Adipocyte (in vitro differentiated cells): Measurements from ENCODE around the gene GUSB.

ENCODE experiments used
- DNase-seq: peaks from one replicate; pipeline ENCODE4 v3.0.0-alpha.2; 2015; ENCODE audit warnings: low read depth
- H3K27me3 ChIP-seq: replicated peaks from 2 replicates; pipeline ENCODE4 v1.7.0; 2013; ENCODE audit warnings: mild to moderate bottlenecking, low read length, moderate library complexity; ENCODE audit not compliant: control insufficient read depth, insufficient read depth
- H3K36me3 ChIP-seq: 2 replicates; pipeline ENCODE4 v1.7.0; 2013; ENCODE audit warnings: low read length, mild to moderate bottlenecking, moderate library complexity; ENCODE audit not compliant: control insufficient read depth, insufficient read depth, severe bottlenecking
- H3K4me1 ChIP-seq: 2 replicates; pipeline ENCODE4 v1.7.0; 2013; ENCODE audit warnings: mild to moderate bottlenecking, low read length, moderate library complexity; ENCODE audit not compliant: control insufficient read depth, insufficient read depth
- H3K4me3 ChIP-seq: 2 replicates; pipeline ENCODE4 v1.7.0; 2013; ENCODE audit warnings: mild to moderate bottlenecking, low read length, moderate library complexity
- H3K9ac ChIP-seq: 2 replicates; pipeline ENCODE4 v1.7.0; 2013; ENCODE audit warnings: mild to moderate bottlenecking, low read length, moderate library complexity
- H3K9me3 ChIP-seq: 2 replicates; pipeline ENCODE4 v1.7.0; 2013; ENCODE audit warnings: mild to moderate bottlenecking, low read length, moderate library complexity; ENCODE audit not compliant: control insufficient read depth

The GUSB gene

GRCh38 chr7:65925040-65925439 lies 57.0 kb downstream of the GUSB start:
- Histone ChIP-seq H3K9ac (no peak overlapping the region), H3K4me1 (no peaks in the 10 kb centered on the region), H3K9me3 (no peaks in the 10 kb centered on the region), H3K4me3 (no peak overlapping the region), H3K36me3 (peaks cover 24% of the 10 kb centered on the region), H3K27me3 (no peaks in the 10 kb centered on the region)
- no peak for DNase-seq

DNA sequence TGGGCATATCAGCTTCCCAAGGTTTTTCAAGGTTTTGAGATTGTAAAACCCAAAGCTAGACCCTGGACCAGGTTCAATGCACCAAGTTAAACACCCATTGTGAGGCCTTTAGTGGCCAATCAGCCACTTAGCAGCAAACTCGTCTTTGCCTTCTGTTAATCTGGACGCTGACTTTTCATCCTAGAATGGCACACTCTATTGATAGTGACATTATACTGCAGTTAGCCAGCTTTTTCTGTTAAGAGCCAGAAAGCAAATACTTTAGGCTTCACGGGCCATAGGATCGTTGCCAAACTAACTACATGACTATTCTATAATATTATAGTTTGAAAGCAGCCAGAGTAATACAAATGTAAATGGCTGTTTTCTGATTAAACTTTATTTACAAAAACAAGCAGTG lies 57.8 kb downstream of the GUSB start:
- no peaks in the 10 kb centered on the region for H3K27me3 ChIP-seq
- no peaks in the 10 kb centered on the region for H3K4me1 ChIP-seq
- no peaks in the 10 kb centered on the region for H3K9me3 ChIP-seq
- H3K4me3 ChIP-seq: no peak overlapping the region
- H3K9ac ChIP-seq: no peak overlapping the region
- peaks cover 31% of the 10 kb centered on the region for H3K36me3 ChIP-seq
- DNase-seq: no peak

DNA sequence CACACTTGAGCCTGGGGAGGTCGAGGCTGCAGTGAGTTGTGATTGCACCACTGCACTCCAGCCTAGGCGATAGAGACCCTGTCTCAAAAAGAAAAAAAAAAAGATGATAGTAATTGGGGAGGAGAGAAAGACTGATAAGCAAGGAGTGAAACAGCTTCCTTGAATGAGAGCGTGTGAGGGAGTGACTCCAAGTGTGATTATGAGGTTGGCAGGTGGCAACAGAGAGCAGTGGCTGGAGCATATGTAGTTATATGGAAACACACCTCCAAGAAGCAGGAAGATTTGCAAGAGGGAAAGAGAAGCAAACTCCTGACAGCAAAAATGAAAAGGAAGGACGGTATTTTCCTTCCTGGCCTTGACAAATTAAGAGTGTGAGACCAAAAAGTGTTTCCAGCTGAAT lies 58.7 kb downstream of the GUSB start:
- no peak for DNase-seq
- no peaks in the 10 kb centered on the region for H3K27me3 ChIP-seq
- H3K9me3 ChIP-seq: no peaks in the 10 kb centered on the region
- peaks cover 40% of the 10 kb centered on the region for H3K36me3 ChIP-seq
- no peak overlapping the region for H3K4me3 ChIP-seq
- no peaks in the 10 kb centered on the region for H3K4me1 ChIP-seq
- no peak overlapping the region for H3K9ac ChIP-seq

DNA sequence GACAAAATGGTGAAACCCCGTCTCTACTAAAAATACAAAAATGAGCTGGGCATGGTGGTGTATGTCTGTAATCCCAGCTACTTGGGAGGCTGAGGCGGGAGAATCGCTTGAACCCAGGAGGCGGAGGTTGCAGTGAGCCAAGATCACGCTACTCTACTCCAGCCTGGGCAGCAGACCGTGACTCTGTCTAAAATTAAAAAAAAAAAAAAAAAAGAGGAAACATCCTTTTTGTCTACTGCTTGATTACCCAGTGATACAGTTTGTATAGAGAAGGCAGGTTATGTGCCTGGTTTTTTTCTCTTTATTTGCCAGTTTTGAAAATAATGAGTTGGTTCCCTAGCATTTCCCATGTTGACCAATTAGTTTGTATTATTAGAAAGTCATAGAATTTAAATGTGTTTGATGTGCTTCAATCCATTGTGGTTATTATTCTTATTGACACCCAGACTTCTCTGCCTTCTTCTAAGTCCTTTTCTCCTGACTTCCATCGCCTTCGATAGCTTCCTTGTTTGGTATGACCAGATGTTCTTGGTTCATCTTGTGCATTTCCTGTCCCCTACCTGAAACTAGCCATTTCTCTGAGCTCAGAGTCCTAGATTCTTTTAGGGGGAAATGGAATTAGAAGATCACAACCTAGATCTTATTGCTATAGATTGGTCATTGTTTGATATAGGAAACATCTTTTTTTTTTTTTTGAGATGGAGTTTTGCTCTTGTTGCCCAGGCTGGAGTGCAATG lies 65.9 kb downstream of the GUSB start:
- no peak for DNase-seq
- H3K9me3 ChIP-seq: no peaks in the 10 kb centered on the region
- no peak overlapping the region for H3K9ac ChIP-seq
- peaks cover 50% of the 10 kb centered on the region for H3K36me3 ChIP-seq
- H3K27me3 ChIP-seq: no peaks in the 10 kb centered on the region
- no peak overlapping the region for H3K4me3 ChIP-seq
- H3K4me1 ChIP-seq: peaks cover 4% of the 10 kb centered on the region

GRCh38 chr7:65912237-65912636 lies 69.8 kb downstream of the GUSB start:
- DNase-seq: no peak
- Histone ChIP-seq H3K27me3 (no peaks in the 10 kb centered on the region), H3K9me3 (no peaks in the 10 kb centered on the region), H3K4me1 (peaks cover 10% of the 10 kb centered on the region), H3K36me3 (peaks cover 28% of the 10 kb centered on the region), H3K4me3 (no peak overlapping the region), H3K9ac (no peak overlapping the region)
